Panc1 (cell line): ENCODE data around the gene ACP3. TPM values are rescaled to one million over a fixed set of nuclear protein-coding genes. Genes with fewer than 3 reads are reported as not detected.

Experiments
- ATAC-seq: fragments of 200-7000 bp; cut with Tn5 transposase; 2 replicates; pipeline ENCODE4 v1.9.1; 2020; ENCODE audit warnings: mild to moderate bottlenecking, moderate library complexity
- BruUV-seq: library from RNA; stranded (reverse); fragments of 400-500 nt; replicated peaks from 2 replicates; lab custom pipeline; 2021; lab: Mats Ljungman, UMichigan
- CTCF ChIA-PET: fragments of 300-600 bp; sonication (Branson Sonifier 250); formaldehyde crosslinking; loops from one replicate; lab custom pipeline; 2022; ENCODE audit warnings: antibody characterized with exemption; lab: Charles Lee
- POLR2A ChIA-PET: fragments of 300-600 bp; sonication (Branson Sonifier 250); formaldehyde crosslinking; loops from one replicate; lab custom pipeline; 2022; ENCODE audit warnings: antibody characterized with exemption; lab: Charles Lee
- DNase-seq: peaks from one replicate; pipeline ENCODE4 v3.0.0-alpha.2; 2010; ENCODE audit warnings: low read depth, low spot score
- H3K27ac ChIP-seq: 2 replicates; pipeline ENCODE4 v1.5.1; 2011; ENCODE audit warnings: mild to moderate bottlenecking, low read length, inconsistent platforms
- H3K27me3 ChIP-seq: fragments of 200-500 bp; sonication (Bioruptor generic); 2 replicates; pipeline ENCODE4 v1.6.0; 2014; ENCODE audit warnings: low read length, inconsistent platforms; ENCODE audit not compliant: control insufficient read depth, insufficient read depth
- H3K36me3 ChIP-seq: fragments of 200-500 bp; sonication (Bioruptor generic); 2 replicates; pipeline ENCODE4 v1.5.1; 2014; ENCODE audit warnings: inconsistent platforms, mild to moderate bottlenecking, low read length, moderate library complexity; ENCODE audit not compliant: control insufficient read depth, insufficient read depth
- H3K4me1 ChIP-seq: 2 replicates; pipeline ENCODE4 v1.5.1; 2011; ENCODE audit warnings: inconsistent platforms, mild to moderate bottlenecking, low read length, moderate library complexity; ENCODE audit not compliant: control insufficient read depth, insufficient read depth
- H3K4me3 ChIP-seq, 2 experiments: 2 replicates each; pipeline ENCODE4 v1.5.1; 2011 to 2012; ENCODE audit warnings: low read depth in 2 of 2, low read length in 2 of 2, mild to moderate bottlenecking in 2 of 2, inconsistent platforms in 1 of 2, moderate library complexity in 1 of 2
- H3K9me3 ChIP-seq: fragments of 200-500 bp; sonication (Bioruptor generic); 2 replicates; pipeline ENCODE4 v1.5.1; 2014; ENCODE audit warnings: low read depth, mild to moderate bottlenecking, inconsistent platforms, low read length, moderate library complexity; ENCODE audit not compliant: control insufficient read depth, insufficient read depth
- POLR2AphosphoS5 ChIP-seq: IDR thresholded peaks from 2 replicates; pipeline ENCODE4 v1.6.1; 2012; ENCODE audit warnings: mild to moderate bottlenecking, low read depth, low read length, moderate library complexity
- SIN3A ChIP-seq: IDR thresholded peaks from 2 replicates; pipeline ENCODE4 v1.6.1; 2012; ENCODE audit warnings: low read depth, mild to moderate bottlenecking, low read length, moderate library complexity, borderline replicate concordance; ENCODE audit not compliant: insufficient read depth
- TCF7L2 ChIP-seq: IDR thresholded peaks from 2 replicates; pipeline ENCODE4 v1.6.1; 2011; ENCODE audit warnings: mild to moderate bottlenecking, low read depth, low read length, inconsistent platforms
- in situ Hi-C: cut with HindIII; loops from 2 replicates; pipeline ENCODE4 v1.10.0; 2016; ENCODE audit warnings: low sequenced_read_pairs, low pct_unique_long_range_greater_than_20kb
- intact Hi-C: fragments of 100-400 bp; cut with micrococcal nuclease; formaldehyde crosslinking; loops from one replicate; pipeline ENCODE4 v1.10.0; 2022; ENCODE audit not compliant: unreplicated experiment
- total RNA-seq: library from RNA; stranded (reverse); gene quantifications from one replicate; pipeline ENCODE4 v1.2.1, GENCODE V29; 2021; ENCODE audit not compliant: unreplicated experiment
- TF ChIP-seq, protein P1 (sequence below), 2 experiments: IDR thresholded peaks; 2 replicates each; pipeline ENCODE4 v1.6.1; 2011 to 2012; ENCODE audit warnings: low read depth in 2 of 2, control low read depth in 1 of 2, low read length in 1 of 2, mild to moderate bottlenecking in 1 of 2, moderate library complexity in 1 of 2; ENCODE audit not compliant: insufficient read depth in 1 of 2
- TF ChIP-seq, protein P2 (sequence below): fragments of 450-650 bp; IDR thresholded peaks from 2 replicates; pipeline ENCODE4 v1.5.1; 2017; ENCODE audit warnings: mild to moderate bottlenecking

The ACP3 gene
- total RNA-seq, 1 experiment from 2014 or later, result not detected

DNA sequence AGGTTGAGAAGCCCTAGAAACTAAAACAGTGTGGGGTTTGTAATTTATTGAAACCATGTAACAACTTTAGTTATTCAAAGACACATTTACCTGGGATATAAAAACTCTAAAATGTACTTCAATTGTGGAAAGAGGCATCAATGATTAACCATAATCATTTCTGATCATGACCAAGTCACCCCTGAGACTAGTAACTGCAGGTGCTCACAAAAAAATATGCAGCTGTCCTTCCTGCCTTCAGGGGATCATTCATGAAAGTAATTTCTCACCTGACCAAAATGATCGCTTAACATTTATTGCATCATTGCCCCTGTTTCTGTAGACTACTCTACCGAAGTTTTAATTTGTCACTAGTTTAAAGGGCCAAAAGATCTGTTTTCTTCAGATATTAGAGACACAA lies 9.0 kb downstream of the ACP3 start:
- no TSS peak for BruUV-seq
- ATAC-seq (no peak), DNase-seq (no peak)
- no peak overlapping the region for H3K27ac ChIP-seq
- no peaks in the 10 kb centered on the region for H3K4me1 ChIP-seq
- no peaks in the 10 kb centered on the region for H3K9me3 ChIP-seq
- H3K36me3 ChIP-seq, result no peaks in the 10 kb centered on the region
- H3K27me3 ChIP-seq, result no peaks in the 10 kb centered on the region
- intact Hi-C loops (no loop called here), in situ Hi-C loops (no loop called here)
- ChIA-PET CTCF (no interaction called here), POLR2A (no interaction called here)
- no peak for TF ChIP-seq SIN3A
- TF ChIP-seq, protein P1, sequence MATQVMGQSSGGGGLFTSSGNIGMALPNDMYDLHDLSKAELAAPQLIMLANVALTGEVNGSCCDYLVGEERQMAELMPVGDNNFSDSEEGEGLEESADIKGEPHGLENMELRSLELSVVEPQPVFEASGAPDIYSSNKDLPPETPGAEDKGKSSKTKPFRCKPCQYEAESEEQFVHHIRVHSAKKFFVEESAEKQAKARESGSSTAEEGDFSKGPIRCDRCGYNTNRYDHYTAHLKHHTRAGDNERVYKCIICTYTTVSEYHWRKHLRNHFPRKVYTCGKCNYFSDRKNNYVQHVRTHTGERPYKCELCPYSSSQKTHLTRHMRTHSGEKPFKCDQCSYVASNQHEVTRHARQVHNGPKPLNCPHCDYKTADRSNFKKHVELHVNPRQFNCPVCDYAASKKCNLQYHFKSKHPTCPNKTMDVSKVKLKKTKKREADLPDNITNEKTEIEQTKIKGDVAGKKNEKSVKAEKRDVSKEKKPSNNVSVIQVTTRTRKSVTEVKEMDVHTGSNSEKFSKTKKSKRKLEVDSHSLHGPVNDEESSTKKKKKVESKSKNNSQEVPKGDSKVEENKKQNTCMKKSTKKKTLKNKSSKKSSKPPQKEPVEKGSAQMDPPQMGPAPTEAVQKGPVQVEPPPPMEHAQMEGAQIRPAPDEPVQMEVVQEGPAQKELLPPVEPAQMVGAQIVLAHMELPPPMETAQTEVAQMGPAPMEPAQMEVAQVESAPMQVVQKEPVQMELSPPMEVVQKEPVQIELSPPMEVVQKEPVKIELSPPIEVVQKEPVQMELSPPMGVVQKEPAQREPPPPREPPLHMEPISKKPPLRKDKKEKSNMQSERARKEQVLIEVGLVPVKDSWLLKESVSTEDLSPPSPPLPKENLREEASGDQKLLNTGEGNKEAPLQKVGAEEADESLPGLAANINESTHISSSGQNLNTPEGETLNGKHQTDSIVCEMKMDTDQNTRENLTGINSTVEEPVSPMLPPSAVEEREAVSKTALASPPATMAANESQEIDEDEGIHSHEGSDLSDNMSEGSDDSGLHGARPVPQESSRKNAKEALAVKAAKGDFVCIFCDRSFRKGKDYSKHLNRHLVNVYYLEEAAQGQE (IDR thresholded peaks at IDR 0.05; ENCODE audit: insufficient read depth in 1 of 2, low read depth in 2 of 2, low read length in 1 of 2), result no peak
- TF ChIP-seq, protein P2, sequence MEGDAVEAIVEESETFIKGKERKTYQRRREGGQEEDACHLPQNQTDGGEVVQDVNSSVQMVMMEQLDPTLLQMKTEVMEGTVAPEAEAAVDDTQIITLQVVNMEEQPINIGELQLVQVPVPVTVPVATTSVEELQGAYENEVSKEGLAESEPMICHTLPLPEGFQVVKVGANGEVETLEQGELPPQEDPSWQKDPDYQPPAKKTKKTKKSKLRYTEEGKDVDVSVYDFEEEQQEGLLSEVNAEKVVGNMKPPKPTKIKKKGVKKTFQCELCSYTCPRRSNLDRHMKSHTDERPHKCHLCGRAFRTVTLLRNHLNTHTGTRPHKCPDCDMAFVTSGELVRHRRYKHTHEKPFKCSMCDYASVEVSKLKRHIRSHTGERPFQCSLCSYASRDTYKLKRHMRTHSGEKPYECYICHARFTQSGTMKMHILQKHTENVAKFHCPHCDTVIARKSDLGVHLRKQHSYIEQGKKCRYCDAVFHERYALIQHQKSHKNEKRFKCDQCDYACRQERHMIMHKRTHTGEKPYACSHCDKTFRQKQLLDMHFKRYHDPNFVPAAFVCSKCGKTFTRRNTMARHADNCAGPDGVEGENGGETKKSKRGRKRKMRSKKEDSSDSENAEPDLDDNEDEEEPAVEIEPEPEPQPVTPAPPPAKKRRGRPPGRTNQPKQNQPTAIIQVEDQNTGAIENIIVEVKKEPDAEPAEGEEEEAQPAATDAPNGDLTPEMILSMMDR, result no peak
- TF ChIP-seq TCF7L2, result no peak
- no peak for TF ChIP-seq POLR2AphosphoS5
- H3K4me3 ChIP-seq, result no peak overlapping the region

DNA sequence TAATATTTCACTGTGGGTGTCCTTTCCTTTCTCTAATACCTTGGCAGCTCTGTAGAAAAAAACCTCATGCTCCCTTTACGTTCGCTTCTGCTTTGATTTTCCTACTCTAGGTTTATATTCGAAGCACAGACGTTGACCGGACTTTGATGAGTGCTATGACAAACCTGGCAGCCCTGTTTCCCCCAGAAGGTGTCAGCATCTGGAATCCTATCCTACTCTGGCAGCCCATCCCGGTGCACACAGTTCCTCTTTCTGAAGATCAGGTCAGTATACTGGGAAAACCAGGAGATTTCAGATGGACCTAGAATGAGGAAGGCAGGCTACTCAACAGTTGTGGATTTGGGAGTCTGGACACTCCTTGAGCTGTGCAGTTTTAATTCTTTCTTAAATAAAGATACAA lies 14.9 kb downstream of the ACP3 start:
- ATAC-seq (no peak), DNase-seq (no peak)
- in situ Hi-C loops, result no loop called here
- H3K4me3 ChIP-seq, result no peak overlapping the region
- no peaks in the 10 kb centered on the region for H3K27me3 ChIP-seq
- no peaks in the 10 kb centered on the region for H3K9me3 ChIP-seq
- no peak overlapping the region for H3K27ac ChIP-seq
- no peaks in the 10 kb centered on the region for H3K4me1 ChIP-seq
- POLR2A ChIA-PET, result no interaction called here
- H3K36me3 ChIP-seq, result no peaks in the 10 kb centered on the region
- CTCF ChIA-PET, result no interaction called here
- TF ChIP-seq, protein P2, result no peak
- TF ChIP-seq, protein P1 (IDR thresholded peaks at IDR 0.05; ENCODE audit: insufficient read depth in 1 of 2, low read depth in 2 of 2, low read length in 1 of 2), result no peak
- no peak for TF ChIP-seq POLR2AphosphoS5
- TF ChIP-seq TCF7L2, result no peak
- no peak for TF ChIP-seq SIN3A
- intact Hi-C loops, result no loop called here
- no TSS peak for BruUV-seq
